Stimulated activated CD8-positive, alpha-beta memory T cell treated with anti-CD3 and anti-CD28 coated beads, Interleukin-15, amount 100 ng/mL, for 1 hour (primary cell): ENCODE results near the gene CHAT.

Experiments
- DNase-seq: peaks from one replicate; pipeline ENCODE4 v3.0.0-alpha.2; 2020; ENCODE audit warnings: low read depth

The CHAT gene

GRCh38 chr10:49612513-49613164 lies 1.2 kb upstream of the CHAT start:
- DNase-seq = no peak

- DNase-seq = no peak
Measured at GRCh38 chr10:49613165-49613881, 514 bp upstream of the CHAT start.

DNA sequence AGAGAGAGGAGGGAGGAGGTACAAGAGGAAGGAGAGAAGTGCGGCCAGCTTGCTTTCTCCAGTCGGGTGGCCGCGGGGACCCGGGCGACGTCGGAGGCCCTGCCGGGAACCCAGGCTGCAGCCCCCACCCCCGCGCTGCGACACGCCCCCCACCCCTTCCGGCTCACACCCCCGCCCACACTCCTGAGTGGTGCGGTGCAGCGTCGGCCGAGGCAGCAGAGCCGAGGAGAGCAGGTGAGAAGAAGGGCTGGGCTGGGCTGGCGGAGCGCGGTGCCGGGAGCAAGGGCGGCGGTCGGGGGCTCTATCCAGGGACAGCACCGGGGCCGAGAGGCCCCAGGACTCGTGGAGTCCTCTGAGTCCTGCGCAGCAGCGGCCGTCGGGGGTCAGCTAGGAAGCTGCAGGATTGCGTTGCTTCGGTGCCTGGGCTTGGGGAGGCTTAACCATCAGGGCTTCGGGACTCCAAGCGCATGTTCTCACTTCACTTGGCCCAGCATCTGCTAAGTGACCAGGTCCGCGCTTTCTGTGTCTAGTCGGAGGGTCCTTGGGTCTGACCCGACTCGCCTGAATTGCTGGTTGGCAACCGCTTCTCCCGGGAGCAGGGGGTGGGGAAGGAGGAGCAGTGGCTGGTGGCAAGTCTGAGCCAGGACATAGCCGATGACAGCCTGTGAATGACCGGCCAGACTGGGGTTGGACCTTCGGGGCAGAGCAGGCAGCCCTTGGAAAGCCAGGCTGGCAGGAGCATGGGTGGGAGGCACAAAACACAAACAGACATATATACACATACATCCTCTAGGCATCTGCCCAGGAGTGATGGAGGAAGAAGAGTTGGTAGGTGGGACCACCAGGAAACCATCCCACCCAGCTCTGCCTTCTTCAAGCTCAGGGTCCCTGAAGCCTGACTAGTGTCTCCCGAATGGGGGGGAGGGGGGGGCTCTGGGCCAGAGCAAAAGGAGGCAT lies 683 bp downstream of the CHAT start:
- DNase-seq = no peak

GRCh38 chr10:49615213-49615612 lies 1.4 kb downstream of the CHAT start:
- no peak for DNase-seq

DNA sequence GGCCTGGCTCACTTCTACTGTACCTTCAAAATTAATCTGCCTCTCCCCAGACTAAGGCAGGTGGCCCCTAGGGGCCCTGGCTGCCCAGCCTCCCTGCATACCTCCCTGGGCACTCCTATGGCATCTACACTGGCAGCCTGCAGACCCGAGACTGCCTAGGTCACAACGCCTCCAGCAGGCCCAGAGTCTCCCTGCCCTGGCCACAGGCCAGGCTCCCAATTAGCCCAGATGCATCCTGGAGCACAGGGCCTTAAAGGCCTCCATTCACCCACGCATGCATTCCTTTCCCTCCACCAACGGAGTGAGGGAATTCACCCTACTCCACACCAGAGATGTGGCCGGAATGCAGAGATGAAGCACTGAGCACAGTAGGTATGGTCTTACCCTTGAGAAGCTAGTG lies 1.9 kb downstream of the CHAT start:
- no peak for DNase-seq

GRCh38 chr10:49616421-49617101 lies 2.7 kb downstream of the CHAT start:
- DNase-seq = no peak

- DNase-seq = no peak
Measured at GRCh38 chr10:49617121-49618020, 3.5 kb downstream of the CHAT start.

GRCh38 chr10:49618821-49619220 lies 5.0 kb downstream of the CHAT start:
- DNase-seq = no peak

GRCh38 chr10:49619613-49620012 lies 5.8 kb downstream of the CHAT start:
- DNase-seq = no peak

DNA sequence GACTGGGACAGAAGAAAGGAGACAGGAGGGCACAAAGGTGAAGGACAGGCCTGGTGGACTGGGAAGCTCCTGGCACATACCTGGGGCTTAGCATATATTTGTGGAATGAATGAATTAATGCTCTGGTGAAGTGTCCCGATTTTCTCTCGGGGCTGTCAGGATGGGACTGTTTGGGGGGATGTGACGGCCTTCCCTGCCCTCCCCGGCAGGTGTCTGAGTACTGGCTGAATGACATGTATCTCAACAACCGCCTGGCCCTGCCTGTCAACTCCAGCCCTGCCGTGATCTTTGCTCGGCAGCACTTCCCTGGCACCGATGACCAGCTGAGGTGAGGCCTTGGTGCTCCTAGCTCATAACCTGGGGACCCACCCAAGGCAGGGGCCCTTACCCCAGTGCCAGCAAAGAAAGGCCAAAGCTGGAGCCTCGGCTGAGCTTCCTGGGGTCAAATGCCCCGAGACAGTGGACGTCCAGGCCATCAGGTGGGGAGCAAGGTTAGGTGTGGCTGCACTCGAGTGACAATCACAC lies 6.5 kb downstream of the CHAT start:
- DNase-seq = no peak

DNA sequence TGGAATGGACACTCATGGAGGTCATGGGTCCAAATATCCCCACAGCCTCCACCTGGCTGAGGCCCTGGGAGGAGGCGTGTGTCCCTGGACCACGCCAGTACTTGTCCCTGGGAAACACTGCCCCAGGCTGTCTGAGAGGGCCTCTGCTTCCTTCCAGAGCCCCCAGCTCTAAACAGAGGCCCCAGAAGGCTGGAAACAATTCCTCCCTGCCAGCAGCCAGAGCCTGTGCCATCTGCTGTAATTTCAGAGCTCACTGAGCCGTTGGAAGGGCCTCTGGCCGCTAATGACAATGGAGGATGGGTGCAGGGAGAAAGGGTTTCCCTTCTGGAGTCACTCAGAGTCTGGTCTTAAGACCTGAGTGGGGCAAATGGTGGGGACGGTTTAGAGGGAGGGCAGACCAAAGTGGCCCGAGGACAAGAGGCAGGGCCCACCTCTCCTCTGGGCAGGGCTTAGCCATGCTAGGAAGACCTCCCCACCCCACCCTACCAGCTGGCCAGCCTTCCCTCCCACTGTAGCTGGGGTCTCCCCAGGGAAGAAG lies 7.1 kb downstream of the CHAT start:
- DNase-seq = no peak

DNA sequence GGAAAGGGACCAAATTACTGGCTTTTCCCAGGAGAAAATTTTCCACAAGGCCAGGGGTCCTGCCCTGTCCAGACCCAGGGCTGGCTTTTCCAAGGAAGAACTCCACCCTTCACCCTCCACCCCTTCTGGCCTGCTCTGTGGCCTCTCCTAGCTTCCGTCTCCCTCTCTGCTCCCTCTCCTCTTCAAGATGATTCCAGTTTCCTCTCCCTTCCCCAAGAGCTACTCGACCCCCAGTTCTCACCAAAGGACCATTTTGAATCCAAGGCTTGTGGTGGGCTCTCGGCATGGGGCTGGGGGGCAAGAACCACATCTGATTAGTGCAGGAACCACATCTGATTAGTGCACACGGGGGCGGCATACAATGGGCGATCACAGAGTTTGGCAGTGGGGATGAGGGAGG lies 7.7 kb downstream of the CHAT start:
- DNase-seq = no peak

DNA sequence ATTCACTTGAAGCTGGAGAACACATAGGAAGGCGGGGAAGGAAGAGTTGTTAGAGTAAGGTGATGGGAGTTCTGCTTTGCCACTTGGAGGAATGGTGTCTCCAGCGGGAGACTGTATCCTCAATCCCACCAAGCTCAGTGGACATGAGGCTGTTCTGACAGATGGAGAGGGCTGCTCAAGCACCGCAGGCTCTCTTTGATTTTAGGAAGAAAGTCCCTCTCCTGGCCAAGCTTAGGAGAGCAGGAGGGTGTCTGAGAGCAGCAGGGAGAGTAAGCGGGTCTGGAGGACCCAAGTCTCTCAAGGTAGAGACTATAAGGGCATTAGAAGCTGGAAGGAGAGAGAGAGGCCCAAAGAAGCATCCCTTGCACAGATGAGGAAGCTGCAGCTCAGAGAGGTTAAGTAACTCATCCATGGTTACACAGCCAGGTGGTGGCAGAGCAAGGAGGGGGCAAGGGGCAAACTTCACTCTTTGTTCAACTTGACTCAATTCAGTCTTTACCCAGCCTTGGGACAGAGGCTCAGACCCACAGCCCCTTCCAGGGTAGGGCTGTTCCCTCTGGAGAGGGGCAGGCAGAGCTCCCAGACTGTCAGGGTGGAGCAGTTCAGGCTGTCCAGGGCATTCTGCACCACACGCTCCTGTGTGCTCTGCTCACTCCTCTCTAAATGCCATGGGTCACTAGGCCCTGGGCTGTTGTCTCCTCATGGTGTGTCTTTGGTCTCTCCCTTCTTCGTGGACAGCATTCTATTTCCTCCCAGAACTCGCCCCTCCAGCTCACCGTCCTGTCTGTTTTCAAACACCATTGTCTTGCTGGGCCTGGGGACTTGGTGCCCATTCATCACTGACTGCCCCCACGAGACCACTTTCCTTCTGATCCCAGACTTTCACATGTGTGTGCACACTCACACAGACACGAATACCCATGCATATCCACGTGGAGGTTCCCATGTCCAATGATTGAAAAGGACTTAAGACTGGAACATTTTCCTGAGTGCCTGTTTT lies 8.9 kb downstream of the CHAT start:
- no peak for DNase-seq

- no peak for DNase-seq
Measured at GRCh38 chr10:49624629-49625028, 10.8 kb downstream of the CHAT start.

DNA sequence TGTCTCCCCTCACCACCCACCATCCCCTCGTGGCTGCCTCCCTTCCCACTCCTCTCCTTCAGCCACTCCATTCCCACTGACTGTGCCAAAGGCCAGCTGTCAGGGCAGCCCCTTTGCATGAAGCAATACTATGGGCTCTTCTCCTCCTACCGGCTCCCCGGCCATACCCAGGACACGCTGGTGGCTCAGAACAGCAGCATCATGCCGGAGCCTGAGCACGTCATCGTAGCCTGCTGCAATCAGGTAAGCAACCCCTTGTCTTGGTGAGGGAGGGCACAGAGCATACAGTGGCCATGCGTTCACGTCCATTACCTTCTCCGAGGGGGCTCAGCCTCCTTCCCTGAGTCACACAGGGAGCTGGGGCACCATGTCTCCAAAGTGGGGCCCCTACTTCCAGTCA lies 11.6 kb downstream of the CHAT start:
- DNase-seq = no peak

- no peak for DNase-seq
Measured at GRCh38 chr10:49627038-49627437, 13.2 kb downstream of the CHAT start.

DNA sequence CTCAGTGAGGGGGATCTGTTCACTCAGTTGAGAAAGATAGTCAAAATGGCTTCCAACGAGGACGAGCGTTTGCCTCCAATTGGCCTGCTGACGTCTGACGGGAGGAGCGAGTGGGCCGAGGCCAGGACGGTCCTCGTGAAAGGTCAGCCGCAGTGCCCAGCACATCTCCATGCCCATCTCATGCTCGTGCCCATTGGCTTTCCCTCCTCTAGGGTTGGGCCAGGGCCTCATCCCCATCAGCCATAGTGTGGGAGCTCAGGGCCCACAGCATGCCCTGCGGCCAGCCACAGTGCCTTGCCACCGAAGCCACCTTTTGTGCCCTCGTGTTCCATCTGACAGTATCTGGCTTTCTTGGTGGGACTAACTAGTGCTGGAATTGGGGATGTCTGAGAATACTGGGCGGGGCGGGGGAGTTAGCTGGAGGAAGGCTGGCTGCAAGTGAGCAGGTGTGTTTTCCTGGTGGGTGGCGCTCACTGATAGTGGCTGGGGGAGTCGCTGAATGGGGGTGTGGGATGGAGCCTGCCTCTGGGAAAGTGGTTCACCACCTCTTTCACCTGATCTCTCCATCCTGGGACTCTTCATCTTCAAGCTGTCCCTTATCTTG lies 13.9 kb downstream of the CHAT start:
- DNase-seq = no peak

DNA sequence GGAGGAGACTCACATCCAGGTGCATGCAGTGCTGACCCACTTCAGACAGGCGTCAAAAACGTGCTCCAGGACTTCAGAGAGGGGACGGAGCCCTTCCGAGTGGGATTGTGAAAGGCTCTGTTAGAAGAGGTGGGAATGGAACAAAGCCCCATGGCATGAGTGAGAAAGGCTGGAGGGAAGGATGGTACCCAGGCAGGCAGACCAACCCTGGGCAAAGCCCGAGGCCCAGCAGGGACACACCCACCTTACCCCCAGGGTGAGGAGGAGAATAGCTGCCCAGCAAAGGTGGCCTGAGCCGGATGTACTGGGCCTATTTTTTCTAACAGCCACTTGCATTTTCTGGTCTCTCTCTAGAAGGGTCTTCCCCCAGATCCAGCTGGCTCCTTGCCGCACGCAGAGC lies 14.8 kb downstream of the CHAT start:
- no peak for DNase-seq

- DNase-seq = no peak
Measured at GRCh38 chr10:49629431-49629881, 15.6 kb downstream of the CHAT start.
